HG03457 (cell line): ENCODE results near the gene MCC.

Source experiments
- ATAC-seq: cut with Tn5 transposase; IDR thresholded peaks from one replicate; pipeline ENCODE4 v1.9.1; 2021; ENCODE audit warnings: moderate number of reproducible peaks; ENCODE audit not compliant: unreplicated experiment

MCC gene

GRCh38 chr5:113373426-113373825, 114.8 kb downstream of the MCC start:
- ATAC-seq: no peak

- ATAC-seq: no peak
Measured at GRCh38 chr5:113371721-113372196, 116.5 kb downstream of the MCC start.

GRCh38 chr5:113367586-113367985, 120.7 kb downstream of the MCC start:
- no peak for ATAC-seq

- no peak for ATAC-seq
Measured at GRCh38 chr5:113364466-113364865, 123.8 kb downstream of the MCC start.

- ATAC-seq: no peak
Measured at GRCh38 chr5:113361701-113362100, 126.6 kb downstream of the MCC start.

DNA sequence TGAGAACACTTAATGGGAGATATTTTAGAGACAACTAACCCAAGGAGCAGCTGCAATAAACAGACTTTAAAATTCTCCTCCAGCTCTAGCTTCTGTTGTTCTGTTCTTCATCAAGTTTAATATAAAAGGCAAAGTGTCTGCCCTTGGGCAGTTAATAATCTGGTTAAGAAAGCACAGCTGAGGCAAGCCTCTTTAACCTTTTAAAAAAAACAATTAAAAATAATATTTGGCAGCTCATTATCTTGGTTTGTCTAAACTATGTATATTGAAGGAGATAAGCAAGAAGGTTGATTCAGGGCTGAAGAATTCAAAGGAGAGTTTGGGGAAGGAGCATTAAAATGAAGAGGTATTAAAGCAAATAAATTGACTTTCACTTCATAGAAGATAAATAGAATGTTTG, 128.8 kb downstream of the MCC start:
- ATAC-seq: no peak

- no peak for ATAC-seq
Measured at GRCh38 chr5:113358696-113359095, 129.6 kb downstream of the MCC start.

DNA sequence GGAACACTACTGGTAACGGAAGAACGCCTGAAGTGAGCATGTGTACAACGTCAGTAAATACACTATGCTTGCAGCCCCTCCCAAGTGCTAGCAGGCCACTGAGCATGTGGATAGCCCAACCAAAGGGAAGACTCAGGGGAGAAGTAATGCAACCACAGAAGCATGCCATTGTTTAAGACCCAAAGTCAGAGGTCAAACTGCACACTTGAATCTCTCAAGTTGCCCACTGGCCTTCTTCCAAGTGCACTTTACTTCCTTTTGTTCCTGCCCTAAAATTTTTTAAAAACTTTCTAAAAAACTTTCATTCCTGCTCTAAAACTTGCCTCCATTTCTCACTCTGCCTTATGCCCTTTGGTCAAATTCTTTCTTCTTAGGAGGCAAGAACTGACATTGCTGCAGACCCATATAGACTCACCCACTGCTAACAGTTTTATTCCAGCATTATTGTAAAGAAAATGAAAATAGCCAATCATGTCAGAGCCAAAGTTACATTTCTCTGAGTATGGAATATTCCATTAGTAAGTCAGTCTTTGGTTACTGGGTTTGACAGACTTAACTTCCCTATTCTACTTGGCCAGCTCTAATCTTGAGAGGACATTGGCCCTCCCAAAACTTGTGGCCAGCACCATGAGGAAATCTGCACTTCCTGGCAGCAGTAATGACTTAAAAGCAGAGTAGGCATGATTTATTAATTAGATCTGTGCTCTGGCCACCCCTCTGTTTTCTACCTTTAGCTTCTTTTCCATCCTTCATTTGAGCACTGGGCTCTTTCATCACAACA, 130.4 kb downstream of the MCC start:
- no peak for ATAC-seq

DNA sequence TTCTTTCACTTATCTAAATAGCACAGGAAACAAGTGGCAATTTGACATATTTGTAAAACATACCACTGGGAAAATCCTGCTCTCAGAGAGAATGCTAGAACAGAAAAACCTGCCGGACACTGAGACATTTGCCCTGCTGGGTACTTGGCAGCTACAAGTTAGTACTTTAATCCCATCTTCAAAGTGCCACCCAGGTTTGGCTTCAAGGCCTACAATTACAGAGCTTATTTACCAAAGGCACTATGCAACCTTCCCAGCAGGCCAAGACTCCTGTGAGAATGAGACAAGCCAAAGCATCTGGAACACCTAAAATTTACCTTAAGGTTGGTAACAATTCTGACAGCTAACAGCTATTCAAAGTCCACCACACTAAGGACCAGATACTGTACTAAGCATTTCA, 131.8 kb downstream of the MCC start:
- ATAC-seq: no peak

DNA sequence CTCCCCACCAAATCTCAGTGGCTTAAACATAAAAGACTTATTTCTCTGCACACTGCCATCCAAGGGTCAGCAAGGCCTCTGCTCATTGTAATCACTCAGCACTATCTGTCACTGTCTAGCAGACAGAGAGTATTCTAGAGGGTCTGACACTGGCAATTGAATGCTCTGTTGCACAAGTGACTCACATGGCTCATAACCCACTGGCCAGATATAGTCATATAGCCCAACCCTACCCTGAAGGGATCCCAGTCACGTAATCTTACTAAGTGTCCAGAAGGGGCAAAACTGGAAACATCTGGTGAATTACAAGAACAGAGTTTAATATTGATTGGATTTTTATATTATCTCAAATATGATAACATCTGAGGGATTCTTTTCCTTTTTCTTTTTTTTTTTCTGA, 134.2 kb downstream of the MCC start:
- no peak for ATAC-seq

GRCh38 chr5:113347572-113347971, 140.7 kb downstream of the MCC start:
- no peak for ATAC-seq

DNA sequence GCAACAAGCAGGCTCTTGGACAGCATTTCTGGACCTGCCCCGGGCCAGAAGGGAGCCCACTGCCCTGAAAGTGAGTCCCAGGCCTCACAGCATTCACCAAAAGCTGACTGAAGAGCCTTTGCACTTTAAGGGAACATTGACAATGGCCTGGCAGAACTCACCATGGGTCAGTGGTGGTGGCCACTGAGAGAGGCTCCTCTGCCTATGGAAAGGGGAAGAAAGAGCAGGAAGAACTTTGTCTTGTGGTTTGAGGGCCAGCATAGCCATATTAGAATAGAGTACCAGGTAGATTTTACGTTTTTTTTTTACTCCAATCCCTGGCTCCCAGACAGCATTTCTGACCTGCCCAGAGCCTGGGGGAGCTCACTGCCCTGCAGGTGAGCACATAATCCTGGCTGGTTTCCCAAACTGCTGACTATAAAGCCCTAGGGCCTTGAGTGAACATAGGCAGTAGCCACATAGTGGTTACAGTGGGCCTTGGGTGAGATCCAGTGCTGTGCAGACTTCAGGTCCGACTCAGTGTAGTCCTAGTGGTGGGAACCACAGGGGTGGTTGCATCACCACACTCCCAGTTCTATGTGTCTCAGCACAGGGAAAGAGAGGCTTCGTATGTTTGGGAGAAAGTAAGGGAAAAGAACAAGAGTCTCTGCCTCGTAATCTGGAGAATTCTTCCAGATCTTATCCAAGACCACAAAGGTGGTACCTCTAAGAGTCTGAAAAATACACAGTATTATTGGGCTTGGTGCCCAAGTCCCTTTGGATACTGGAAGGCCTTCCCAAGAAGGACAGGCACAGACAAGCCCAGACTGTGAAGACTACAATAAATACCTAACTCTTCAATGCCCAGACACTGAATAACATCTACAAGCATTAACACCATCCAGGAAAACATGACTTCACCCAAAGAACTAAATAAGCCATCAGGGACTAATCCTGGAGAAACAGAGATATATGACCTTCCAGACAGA, 143.0 kb downstream of the MCC start:
- no peak for ATAC-seq

DNA sequence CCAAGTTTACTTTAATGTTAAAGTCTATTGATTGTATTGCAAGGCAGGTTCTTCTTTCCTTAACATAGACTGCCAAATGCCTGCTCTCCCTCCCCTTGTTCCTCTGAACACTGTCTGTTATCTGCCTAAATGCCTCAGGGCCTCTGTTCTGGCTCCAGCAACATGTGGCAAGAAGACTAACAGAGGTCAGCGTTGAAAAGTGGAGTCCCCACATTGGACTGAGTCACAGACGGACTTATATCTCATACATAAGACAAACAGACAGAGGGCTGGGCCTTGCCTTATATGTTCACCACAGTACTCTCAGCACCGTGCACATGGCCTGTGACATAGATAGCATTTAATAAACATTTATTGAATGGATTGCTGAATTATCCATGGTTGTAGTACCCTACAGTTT, 144.9 kb downstream of the MCC start:
- no peak for ATAC-seq

- no peak for ATAC-seq
Measured at GRCh38 chr5:113340537-113340936, 147.7 kb downstream of the MCC start.

DNA sequence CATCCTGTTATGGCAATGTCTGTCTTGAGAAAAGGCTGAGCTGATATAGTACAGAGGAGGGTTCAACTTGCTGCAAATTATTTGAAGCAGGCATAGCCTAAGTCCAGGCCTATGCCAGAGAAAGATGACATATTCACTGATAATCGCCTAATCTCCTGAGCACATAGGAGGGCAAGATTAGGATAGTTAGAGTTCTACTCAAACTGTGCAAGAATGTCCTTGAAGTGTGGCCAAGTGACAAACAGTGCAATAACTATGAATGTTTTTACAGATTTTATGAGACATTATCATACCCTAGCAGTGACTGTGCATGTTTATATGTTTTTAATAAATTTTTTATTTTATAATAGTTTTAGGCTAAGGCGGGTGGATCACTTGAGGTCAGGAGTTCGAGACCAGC, 149.6 kb downstream of the MCC start:
- no peak for ATAC-seq

DNA sequence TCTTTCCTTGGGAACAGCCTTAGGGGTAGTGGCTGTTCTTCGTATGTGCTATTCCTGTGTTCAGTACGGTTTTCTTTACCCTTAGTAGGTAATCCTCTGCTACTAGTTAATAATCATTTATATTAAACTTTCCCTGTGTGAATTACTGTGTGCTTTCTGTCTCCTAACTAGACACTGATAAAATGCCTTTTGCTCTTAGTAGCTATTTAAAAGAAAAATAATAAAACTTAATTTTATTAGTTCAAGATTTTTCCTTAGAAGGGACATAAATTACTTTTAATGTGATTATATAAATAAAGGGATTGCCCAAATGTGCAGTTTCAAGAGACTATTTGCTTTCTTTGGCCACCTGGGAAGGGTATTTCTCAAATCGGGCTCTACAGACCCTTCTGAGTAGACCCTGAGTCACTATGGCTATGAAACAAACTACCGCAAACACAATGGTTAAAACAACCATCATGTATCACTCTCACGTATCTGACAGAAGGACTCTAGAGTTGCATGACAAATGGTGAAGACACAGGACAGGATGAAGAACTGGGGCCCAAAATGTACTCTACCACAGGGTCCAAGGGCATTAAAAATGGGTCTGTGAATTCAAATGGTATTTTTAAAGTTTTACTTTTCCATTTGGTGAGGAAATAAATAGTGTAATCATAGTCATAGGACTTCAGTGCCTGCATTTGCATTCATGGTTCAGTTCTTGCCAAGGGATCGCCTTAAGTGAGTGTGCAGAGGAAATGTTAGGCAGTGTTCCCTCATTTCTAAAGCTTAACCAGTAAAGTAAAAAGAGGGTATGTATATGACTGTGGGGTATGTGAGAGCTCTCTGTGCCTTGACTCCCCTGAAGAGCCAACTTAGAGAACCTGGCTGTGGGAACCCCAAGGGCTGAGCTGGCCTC, 150.5 kb downstream of the MCC start:
- ATAC-seq: no peak

GRCh38 chr5:113336975-113337374, 151.3 kb downstream of the MCC start:
- no peak for ATAC-seq

GRCh38 chr5:113333411-113333810, 154.8 kb downstream of the MCC start:
- ATAC-seq: no peak

GRCh38 chr5:113331209-113331551, 157.1 kb downstream of the MCC start:
- ATAC-seq: no peak

- ATAC-seq: peak; percentile 73
Measured at GRCh38 chr5:113330533-113331208, 157.6 kb downstream of the MCC start.
